BE2C (cell line): Measurements from ENCODE around the gene TCF15.

Experiments used
- DNase-seq: peaks from one replicate; pipeline ENCODE4 v3.0.0-alpha.2; 2020
- H3K27me3 ChIP-seq: fragments of 250-450 bp; sonication (Bioruptor Pico); 2 replicates; pipeline ENCODE4 v1.5.1; 2020; ENCODE audit warnings: mild to moderate bottlenecking
- H3K36me3 ChIP-seq: fragments of 250-450 bp; sonication (Bioruptor Pico); 2 replicates; pipeline ENCODE4 v1.5.1; 2020; ENCODE audit warnings: mild to moderate bottlenecking
- H3K4me1 ChIP-seq: fragments of 250-450 bp; sonication (Bioruptor Pico); 2 replicates; pipeline ENCODE4 v1.5.1; 2020
- H3K4me3 ChIP-seq: 2 replicates; pipeline ENCODE4 v1.5.1; 2011; ENCODE audit warnings: low read depth, low read length
- H3K9me3 ChIP-seq: fragments of 250-450 bp; sonication (Bioruptor Pico); 2 replicates; pipeline ENCODE4 v1.5.1; 2020
- TF ChIP-seq, protein P1 (sequence below): IDR thresholded peaks from 2 replicates; pipeline ENCODE4 v1.5.1; 2012; ENCODE audit warnings: mild to moderate bottlenecking, low read depth, low read length

TCF15 gene

DNA sequence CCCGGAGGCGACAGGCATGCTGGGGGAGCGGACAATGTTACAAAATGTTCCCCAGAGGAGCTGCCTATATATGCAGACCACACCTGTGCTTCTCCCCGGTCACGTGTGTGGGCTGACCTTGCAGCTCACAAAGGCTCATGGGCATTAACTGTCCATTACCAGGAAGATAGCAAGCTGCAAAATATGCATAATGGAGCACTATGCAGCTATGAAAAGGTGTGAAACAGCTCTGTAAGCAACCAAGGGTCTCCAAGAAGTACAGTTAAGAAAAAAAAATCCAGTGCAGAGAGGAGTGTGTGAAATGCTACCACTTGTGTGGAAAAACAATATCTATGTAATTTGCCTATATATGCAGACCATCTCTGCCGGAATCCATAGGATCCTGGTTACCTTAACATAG is 9.4 kb downstream of the TCF15 start:
- Histone ChIP-seq H3K4me1 (no peaks in the 10 kb centered on the region), H3K4me3 (no peak overlapping the region), H3K9me3 (no peaks in the 10 kb centered on the region), H3K36me3 (no peaks in the 10 kb centered on the region), H3K27me3 (no peaks in the 10 kb centered on the region)
- TF ChIP-seq, protein P1, sequence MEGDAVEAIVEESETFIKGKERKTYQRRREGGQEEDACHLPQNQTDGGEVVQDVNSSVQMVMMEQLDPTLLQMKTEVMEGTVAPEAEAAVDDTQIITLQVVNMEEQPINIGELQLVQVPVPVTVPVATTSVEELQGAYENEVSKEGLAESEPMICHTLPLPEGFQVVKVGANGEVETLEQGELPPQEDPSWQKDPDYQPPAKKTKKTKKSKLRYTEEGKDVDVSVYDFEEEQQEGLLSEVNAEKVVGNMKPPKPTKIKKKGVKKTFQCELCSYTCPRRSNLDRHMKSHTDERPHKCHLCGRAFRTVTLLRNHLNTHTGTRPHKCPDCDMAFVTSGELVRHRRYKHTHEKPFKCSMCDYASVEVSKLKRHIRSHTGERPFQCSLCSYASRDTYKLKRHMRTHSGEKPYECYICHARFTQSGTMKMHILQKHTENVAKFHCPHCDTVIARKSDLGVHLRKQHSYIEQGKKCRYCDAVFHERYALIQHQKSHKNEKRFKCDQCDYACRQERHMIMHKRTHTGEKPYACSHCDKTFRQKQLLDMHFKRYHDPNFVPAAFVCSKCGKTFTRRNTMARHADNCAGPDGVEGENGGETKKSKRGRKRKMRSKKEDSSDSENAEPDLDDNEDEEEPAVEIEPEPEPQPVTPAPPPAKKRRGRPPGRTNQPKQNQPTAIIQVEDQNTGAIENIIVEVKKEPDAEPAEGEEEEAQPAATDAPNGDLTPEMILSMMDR: no peak
- DNase-seq: no peak

DNA sequence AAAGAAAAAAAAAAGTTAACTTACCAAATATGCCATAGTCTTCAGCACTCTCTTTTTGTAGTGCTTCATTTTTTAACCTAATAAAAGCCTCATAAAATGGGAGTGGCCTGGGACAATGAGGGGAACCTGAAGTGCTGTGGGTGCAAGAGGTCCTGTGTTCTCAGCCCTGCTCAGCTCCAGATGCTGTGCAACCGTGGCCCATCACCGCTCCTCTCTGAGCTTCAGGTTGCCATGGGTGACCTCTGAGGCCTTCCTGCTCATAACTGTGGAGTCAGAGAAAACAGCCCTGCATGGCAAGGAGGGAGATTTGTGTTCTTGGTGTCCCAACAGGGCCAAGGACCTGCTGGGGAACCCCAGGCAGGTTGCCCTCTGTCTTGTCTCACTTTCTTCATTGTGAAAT is 10.0 kb downstream of the TCF15 start:
- Histone ChIP-seq H3K4me3 (no peak overlapping the region), H3K4me1 (no peaks in the 10 kb centered on the region), H3K27me3 (no peaks in the 10 kb centered on the region), H3K9me3 (no peaks in the 10 kb centered on the region), H3K36me3 (no peaks in the 10 kb centered on the region)
- DNase-seq: no peak
- TF ChIP-seq, protein P1: no peak

DNA sequence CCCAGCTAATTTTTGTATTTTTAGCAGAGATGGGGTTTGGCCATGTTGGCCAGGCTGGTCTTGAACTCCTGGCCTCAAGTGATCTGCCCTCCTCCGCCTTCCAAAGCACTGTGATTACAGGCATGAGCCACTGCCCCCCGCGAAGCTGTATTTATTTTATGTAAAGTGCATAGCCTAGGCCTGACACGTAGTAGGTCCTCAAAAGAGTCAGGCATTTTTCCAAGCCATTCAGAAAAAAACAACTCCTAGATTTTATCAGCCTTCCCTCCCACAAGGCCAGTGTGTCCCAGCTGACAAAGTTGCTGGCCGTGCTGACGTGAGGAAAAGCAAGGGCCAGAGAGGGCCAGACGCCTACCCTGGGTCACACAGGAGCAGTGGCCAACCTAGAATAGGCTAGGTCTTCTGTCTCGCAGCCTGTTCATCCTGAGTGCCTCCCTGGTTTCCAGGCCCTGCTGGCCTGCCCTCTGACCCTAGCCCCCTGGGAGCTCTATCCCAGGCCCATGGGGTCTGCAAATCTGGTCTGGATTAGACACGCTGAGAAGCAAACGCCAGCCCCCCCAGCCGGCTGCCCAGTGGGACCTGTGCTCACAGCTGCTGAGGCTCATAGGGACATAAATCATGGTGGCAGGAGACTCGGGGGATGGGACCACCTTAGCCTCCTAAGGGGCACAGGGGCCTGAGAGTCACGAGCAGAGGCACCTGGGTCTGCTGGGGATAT is 11.8 kb downstream of the TCF15 start:
- H3K9me3 ChIP-seq: no peaks in the 10 kb centered on the region

DNA sequence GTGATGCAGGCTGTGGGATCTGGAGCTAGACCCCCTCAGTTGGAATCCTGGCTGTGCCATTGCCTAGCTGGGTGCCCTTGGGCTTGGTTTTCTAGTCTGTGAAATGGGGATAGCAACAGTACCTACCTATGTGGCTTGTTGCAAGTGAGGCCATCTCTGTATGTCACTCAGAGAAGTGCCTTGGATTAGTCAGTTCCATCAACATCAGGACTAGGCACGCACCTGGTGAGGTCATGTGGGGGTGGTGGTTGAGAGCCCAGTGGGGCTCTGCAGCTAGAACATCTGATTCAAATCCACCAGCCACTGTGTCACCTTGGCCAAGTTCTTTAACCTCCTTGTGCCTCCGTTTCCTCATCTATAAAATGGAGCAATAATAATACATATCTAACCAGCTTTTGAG is 12.5 kb downstream of the TCF15 start:
- DNase-seq: no peak
- H3K4me3 ChIP-seq: no peak overlapping the region
- TF ChIP-seq, protein P1: no peak

More for the DNA sequence above, 11.8 kb downstream of the TCF15 start:
- DNase-seq: no peak
- Histone ChIP-seq H3K36me3 (no peaks in the 10 kb centered on the region), H3K4me3 (no peak overlapping the region), H3K27me3 (no peaks in the 10 kb centered on the region), H3K4me1 (no peaks in the 10 kb centered on the region)
- TF ChIP-seq, protein P1: no peak

DNA sequence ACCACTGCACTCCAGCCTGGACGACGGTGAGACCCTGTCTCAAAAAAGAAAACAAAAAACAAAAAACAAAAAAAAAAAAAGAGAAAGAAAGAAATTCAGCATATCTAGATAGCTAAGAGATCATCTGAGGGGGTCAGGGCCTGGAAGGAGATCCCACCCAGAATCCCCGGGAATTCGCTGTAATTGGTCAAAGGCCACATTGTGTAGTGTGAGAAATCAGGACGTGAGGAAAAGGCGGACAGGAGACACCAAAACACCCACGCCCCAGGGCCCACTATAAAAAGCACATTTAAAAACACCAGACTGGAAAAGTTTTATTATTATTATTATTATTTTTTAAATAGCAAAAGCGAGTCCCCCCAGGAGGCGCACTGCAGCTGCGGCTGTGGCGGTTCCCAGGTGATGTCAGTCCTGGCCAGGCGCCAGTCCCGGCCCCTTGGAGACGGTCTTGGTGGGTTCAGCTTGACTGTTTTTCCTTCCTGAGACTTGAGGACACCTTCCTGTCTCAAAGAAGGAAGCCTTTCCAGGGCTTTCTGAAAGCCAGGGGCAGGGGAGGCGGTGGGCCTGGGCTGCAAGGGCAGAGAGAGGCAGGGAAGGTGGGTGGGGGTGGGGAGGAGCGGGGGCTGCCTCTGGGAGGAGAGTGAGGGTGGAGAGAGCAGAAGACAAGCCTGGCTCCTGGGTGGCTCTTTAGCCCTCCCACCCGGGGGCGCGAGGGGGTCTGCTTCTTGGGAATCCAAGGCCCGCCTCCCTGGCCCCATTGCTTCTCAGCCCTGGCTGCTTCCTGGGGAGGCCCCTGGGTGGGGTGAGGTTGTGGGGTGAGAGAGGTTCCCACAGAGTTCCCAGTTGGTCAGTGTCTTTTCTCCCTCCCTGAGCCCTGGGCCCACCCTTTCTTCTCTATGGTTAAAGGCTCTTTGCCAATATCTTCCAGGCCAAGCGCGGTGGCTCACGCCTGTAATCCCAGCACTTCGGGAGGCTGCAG is 14.5 kb downstream of the TCF15 start:
- Histone ChIP-seq H3K4me1 (no peaks in the 10 kb centered on the region), H3K4me3 (no peak overlapping the region), H3K36me3 (no peaks in the 10 kb centered on the region), H3K27me3 (no peaks in the 10 kb centered on the region), H3K9me3 (no peaks in the 10 kb centered on the region)
- DNase-seq: no peak
- TF ChIP-seq, protein P1: no peak

More for the DNA sequence above, 12.5 kb downstream of the TCF15 start:
- Histone ChIP-seq H3K36me3 (no peaks in the 10 kb centered on the region), H3K9me3 (no peaks in the 10 kb centered on the region), H3K4me1 (no peaks in the 10 kb centered on the region), H3K27me3 (no peaks in the 10 kb centered on the region)
